A549 treated with DMSO at 1 μM for 4 hours (cell line): ENCODE data around the gene PPM1N. TPM values are rescaled to one million over a fixed set of nuclear protein-coding genes. Genes with fewer than 3 reads are reported as not detected.

Experiments
- total RNA-seq: library from RNA; stranded (reverse); fragments of 200-300 nt; extraction: Qiagen RNA extraction; gene quantifications from 5 replicates; pipeline ENCODE4 v1.2.3, GENCODE V29; 2022; ENCODE audit warnings: low read depth

PPM1N gene
- total RNA-seq: 6.3 to 7.3 TPM (median 6.6 TPM) in 5 replicates

GRCh38 chr19:45498411-45499195, at the start of gene PPM1N:
Gene PPM1N (plus strand): TSS chr19:45498443. CDS start chr19:45498473, 30 bp downstream.

GRCh38 chr19:45467456-45468158, 30.6 kb upstream of the PPM1N start, which contains the start of gene FOSB:
Gene FOSB (plus strand): TSS chr19:45467996. CDS start chr19:45468587, 591 bp downstream.

GRCh38 chr19:45506989-45507871, 9.0 kb downstream of the PPM1N start, which contains the start of gene VASP:
Gene VASP (plus strand): TSS chr19:45507479. CDS start chr19:45507772, 293 bp downstream.

Other genes starting within 250 kb of the PPM1N start
- 5.4 to 9.7 TPM (median 7.3 TPM) in 5 replicates for gene MARK4, start 247.2 kb upstream of the PPM1N start, total RNA-seq
- 0.11 TPM in 1 of 5 replicates, not detected in the others for gene CKM, start 175.6 kb upstream of the PPM1N start, total RNA-seq
- 0.50 to 0.83 TPM (median 0.54 TPM) in 5 replicates for gene KLC3, start 157.7 kb upstream of the PPM1N start, total RNA-seq
- gene ERCC2, start 127.9 kb upstream of the PPM1N start, total RNA-seq: 10.2 to 14.6 TPM (median 13.4 TPM) in 5 replicates
- gene PPP1R13L, start 93.4 kb upstream of the PPM1N start, total RNA-seq: 30.2 to 35.2 TPM (median 31.0 TPM) in 5 replicates
- gene POLR1G, start 91.8 kb upstream of the PPM1N start, total RNA-seq: 40.7 to 56.0 TPM (median 48.7 TPM) in 5 replicates
- gene ERCC1, start 74.5 kb upstream of the PPM1N start, total RNA-seq: 147 to 163 TPM (median 151 TPM) in 5 replicates
- gene FOSB, start 30.4 kb upstream of the PPM1N start, total RNA-seq: 15.1 to 22.9 TPM (median 18.9 TPM) in 5 replicates
- gene RTN2, start 1.4 kb upstream of the PPM1N start, total RNA-seq: 9.4 to 11.8 TPM (median 10.4 TPM) in 5 replicates
- 105 to 127 TPM (median 123 TPM) in 5 replicates for gene VASP, start 9.0 kb downstream of the PPM1N start, total RNA-seq
- 12.6 to 17.5 TPM (median 17.0 TPM) in 5 replicates for gene OPA3, start 86.4 kb downstream of the PPM1N start, total RNA-seq
- gene GPR4, start 103.8 kb downstream of the PPM1N start, total RNA-seq: 0.07 to 0.15 TPM (median 0.09 TPM) in 4 of 5 replicates, not detected in the other
- 20.5 to 26.3 TPM (median 23.3 TPM) in 5 replicates for gene EML2, start 141.0 kb downstream of the PPM1N start, total RNA-seq
- 2.2 to 3.4 TPM (median 2.9 TPM) in 5 replicates for gene GIPR, start 169.8 kb downstream of the PPM1N start, total RNA-seq
- 748 to 924 TPM (median 768 TPM) in 5 replicates for gene SNRPD2, start 193.5 kb downstream of the PPM1N start, total RNA-seq
- gene QPCTL, start 194.2 kb downstream of the PPM1N start, total RNA-seq: 8.4 to 10.0 TPM (median 9.2 TPM) in 5 replicates
- gene FBXO46, start 232.5 kb downstream of the PPM1N start, total RNA-seq: 9.4 to 12.7 TPM (median 10.2 TPM) in 5 replicates
- gene MEIOSIN, start 235.0 kb downstream of the PPM1N start, total RNA-seq: 0.06 to 0.07 TPM (median 0.07 TPM) in 3 of 5 replicates, not detected in the others